Hematopoietic multipotent progenitor cell treated with erythropoietin and hydrocortisone succinate and interleukin-3 and kit ligand, for 4 days (in vitro differentiated cells): ENCODE measurements around the gene DNHD1.
"Not testable (repeated sequence)": the region's sequence is repeated elsewhere in the genome, so short reads cannot be mapped to it uniquely, and the experiment has no call there.

Source experiments
- DNase-seq: peaks from one replicate; pipeline ENCODE4 v3.0.0-alpha.2; 2015

DNHD1 gene

GRCh38 chr11:6481924-6482275 is 15.2 kb upstream of the DNHD1 start:
- DNase-seq = no peak

DNA sequence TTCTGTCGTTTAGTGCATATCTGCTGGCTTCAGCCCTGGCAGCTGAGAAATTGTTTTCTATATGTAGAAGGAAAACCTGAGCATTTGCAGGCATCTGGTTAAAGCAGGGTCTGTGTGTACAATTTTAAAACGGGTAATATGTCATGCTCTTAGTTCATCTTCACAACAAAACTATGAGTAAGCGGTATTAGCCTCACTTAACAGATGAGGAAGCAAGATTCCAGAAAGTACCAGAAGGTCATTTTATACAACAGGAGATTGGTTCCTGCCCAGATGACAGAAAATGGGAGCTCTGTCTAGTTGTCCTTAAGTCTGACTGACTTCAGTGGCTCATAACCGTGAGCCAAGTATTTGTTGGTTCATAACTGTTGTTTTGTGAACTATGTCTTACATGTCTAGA is 14.6 kb upstream of the DNHD1 start:
- DNase-seq = peak; percentile 14

DNA sequence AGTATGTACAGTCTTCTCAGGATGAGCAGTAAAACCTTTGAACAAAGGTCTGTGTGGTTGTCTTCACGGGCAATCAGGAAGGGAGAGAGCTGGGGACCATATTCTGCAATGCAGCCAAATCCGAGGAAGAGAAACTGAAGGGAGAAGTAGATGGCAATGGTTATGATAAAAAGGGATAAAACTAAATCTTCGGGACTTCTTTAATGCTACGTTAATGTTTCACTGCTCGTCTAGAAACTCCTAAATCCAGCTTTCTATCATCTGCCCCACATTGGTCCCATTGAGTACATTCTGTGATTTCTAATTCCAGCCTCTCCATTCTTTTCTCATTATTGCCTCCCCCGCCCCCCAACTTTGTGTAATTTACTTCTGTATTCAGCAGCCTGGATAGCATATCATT is 14.1 kb upstream of the DNHD1 start:
- DNase-seq = no peak

GRCh38 chr11:6485661-6486060 is 11.4 kb upstream of the DNHD1 start:
- no peak for DNase-seq

GRCh38 chr11:6486256-6486655 is 10.8 kb upstream of the DNHD1 start:
- no peak for DNase-seq

DNA sequence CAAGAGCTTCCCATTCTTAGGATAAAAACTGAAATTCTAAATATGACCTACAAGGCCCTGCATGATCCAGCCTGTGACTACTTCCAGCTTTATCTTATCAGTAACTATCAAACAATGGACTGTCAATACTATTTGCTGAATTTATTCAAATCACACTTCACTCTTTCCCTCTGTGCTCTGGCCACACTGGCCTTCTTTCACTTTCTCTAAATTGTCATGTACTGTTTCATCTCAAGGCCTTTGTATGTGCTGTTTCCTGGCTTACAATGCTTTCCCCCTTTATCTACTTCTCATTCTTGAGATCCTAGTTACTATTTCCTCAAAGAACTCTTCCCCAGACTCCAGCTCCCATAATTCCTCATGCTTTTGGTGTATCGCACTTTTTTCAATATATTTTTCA is 10.1 kb upstream of the DNHD1 start:
- DNase-seq = no peak

- DNase-seq = no peak
These were observed 8.7 kb upstream of the DNHD1 start for GRCh38 chr11:6488342-6488741.

DNA sequence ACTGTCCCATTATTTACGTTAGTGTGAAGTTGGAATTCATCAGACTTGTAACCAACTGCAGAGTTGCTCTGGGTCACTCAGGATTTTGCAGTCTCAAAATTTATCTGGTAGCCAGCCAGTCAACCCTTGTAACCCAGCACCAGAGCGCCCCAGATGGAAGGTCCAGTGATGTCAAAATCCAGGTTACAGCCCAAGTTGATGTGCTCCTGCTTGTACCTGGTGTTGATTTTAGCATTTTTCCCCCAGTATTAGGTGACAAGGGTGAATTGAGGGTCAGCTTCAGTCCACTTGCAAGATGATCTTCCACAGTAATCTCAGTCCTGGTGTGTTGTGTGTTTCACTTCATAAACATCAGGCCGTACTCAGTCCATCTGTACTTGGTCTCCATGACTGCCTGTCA is 8.3 kb upstream of the DNHD1 start:
- no peak for DNase-seq

DNA sequence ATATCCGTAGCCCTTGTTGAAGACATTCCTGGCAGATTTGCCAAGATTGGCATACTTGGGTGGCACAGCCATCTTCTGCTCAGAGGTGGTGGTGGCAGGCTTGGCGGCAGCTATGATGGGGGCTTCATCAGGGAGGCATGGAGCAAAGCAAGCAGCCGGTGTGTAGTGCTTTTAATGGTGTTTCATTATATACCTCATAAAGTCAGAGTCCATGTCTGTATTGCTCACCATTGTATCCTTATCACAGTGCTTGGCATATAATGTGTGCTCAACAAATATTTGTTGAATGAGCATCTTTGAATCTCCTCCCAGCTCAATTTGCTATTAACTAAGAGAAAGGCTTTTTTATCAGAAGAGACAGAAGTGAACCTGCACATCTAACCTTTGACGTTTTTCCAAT is 7.8 kb upstream of the DNHD1 start:
- no peak for DNase-seq

DNA sequence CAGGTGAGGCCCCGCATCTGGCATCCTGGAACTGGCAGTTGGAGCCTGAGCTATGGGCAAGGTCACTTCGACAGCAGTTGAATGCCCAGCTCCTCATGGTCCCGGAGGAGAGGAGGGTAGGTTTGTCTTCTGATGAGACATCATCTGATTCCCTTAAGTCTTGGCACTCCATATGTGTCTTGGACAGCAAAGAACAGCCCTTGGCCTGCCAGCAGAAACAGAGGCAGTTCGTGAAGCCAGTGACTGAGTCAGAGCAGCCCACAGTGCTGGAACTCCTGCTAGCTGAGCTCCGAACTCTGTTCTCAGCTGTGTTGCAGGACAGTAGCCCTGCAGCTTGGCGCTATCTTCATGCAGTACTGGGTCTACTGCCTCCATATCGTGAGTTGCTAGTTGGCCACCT is 1.0 kb downstream of the DNHD1 start:
- no peak for DNase-seq

GRCh38 chr11:6498544-6498943 is 1.5 kb downstream of the DNHD1 start:
- DNase-seq = no peak

GRCh38 chr11:6502382-6502781 is 5.3 kb downstream of the DNHD1 start:
- no peak for DNase-seq

- DNase-seq = no peak
These were observed 7.1 kb downstream of the DNHD1 start for GRCh38 chr11:6504166-6504565.

DNA sequence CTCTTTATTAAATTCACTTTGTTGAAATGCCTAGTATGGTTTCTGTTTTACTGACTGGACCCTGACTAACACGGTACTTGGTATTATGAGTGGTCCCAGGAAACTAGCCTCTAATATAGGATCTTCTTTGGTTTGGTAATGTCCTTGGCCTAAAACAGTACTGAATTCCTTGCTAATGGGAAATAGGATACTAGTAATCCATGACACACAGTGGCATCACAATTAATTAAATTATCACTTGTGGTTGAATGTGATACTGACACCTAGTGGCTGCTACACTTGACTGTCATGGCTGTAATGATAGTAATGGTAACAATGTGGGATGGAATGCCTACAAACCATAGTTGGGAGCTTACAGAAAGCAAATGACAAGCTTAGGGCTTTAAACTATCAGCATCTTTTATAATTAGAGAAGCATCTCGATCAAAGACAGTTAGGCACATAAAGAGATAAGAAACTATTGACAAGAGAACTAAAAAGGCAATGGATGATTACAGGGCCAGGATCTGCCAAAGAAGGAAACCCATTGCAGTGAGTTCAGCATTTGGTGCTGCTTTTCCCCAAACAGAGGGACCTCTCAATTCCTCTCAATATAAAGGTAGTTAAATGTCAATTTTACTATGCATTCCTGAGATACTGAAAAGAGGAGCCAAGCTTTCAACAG is 8.6 kb downstream of the DNHD1 start:
- DNase-seq = peak; percentile 72

GRCh38 chr11:6516865-6517264 is 19.8 kb downstream of the DNHD1 start:
- DNase-seq = no peak

- DNase-seq = no peak
These were observed 23.2 kb downstream of the DNHD1 start for GRCh38 chr11:6520265-6520664.

GRCh38 chr11:6521946-6522345 is 24.9 kb downstream of the DNHD1 start:
- not testable (repeated sequence) for DNase-seq

DNA sequence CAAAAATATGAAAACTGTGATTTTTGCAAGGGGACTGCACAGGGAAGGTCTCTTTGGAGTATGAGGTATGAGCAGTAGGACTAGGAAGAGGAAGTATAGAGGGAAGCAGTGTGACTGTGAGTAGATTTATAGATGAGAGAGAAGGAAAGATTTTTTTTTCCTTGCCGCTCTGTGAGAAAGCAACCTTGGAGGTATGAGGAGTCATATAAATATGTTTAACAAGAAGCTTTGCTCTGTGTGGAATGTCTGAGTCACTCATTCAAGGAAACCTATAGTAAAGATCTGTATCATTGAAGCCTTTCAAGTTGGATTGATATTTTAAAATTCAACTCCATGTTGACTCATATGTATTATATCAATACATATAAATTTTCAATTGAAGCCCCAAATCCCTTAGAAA is 26.2 kb downstream of the DNHD1 start:
- no peak for DNase-seq

DNA sequence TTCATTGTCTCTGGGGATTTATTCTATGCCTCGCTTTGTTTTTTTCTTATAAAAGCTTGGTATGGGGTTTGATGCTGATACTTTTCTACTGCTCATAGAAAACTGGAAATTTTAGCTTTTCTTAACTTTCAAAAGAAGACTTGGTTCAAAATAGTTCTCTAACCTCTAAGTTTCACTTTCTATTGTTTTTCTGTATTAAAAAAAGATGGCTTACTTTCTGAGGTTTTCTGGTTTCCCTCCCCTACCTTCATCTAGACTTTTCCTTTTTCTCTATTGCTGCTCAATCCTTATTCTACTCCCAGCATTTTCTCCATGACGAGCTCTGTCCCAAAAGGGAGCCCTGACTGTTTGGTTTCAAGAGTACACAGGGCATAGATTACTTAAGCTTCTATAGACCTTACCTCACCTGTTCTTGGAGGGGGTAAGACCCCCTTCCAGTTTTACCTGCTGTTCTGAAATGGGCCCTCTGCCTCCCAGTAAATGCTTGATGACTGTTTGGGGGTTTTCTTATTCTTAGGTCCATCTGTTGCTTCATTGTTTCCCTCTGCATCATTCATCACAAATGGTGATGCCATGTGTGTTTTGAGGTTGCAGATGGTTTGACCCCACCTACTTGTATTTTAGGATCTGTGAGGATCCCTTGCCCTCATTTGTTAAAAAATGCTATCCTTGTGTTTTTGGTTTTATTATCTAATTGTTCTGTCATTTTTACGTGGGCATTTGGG is 29.5 kb downstream of the DNHD1 start:
- no peak for DNase-seq

DNA sequence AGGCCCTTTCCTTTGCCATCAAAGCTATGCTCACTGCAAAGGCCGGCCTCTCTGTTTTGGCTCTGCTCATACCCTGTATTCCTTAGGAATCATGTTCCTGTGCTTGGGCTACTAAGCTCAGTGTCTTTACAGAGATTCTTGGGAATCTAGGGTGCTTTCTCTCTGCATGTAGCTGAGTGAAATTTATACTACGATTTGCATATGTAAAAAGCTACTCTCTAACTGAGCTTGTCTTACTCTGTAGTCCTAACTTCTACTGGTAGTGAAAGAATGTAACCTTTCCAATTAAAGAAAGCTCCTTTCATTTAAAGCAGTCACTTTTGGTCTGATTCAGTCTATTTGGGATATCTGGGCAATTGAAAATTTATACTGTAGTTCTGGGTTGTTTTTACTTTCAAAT is 32.2 kb downstream of the DNHD1 start:
- DNase-seq = no peak

- no peak for DNase-seq
These were observed 33.8 kb downstream of the DNHD1 start for GRCh38 chr11:6530848-6531247.

GRCh38 chr11:6531267-6531752 is 34.2 kb downstream of the DNHD1 start:
- peak; percentile 71 for DNase-seq

DNA sequence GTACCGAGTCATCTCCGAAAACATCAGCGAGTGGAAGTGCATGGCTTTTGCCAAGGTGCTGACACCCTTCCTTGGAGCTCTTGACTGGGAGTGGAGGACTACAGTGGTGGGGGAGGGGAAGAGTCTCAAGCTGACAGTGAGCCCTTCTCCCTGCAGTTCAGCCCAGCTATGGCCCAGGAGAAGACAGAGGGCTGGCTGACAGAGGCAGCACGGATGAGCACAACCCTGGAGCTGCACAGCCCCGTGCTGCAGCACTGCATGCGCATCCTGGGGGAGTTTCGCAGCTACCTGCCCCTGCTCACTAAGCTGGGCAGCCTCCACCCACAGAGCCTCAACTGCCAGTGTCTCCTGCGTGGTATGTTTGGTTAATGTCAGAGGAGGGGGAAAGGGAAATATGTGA is 41.4 kb downstream of the DNHD1 start:
- no peak for DNase-seq

DNA sequence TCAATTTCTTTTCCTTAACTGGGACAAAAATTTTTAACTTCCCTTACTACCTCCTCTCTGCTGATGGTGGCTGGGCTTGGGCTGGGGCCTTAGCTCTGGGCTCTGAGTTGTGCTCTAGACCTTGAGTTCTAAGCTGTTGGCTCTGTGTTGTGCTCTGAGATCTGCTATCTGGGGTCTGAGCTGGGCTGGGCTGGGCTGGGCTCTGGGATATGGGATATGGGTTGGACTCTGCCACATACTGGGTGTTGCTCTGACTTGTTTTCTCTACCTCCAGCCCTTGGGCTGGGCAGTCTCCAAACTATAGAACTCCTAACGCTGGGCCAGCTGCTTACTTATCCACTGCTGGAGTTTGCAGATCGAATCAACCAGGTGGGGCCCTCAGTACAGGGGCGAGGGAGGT is 41.9 kb downstream of the DNHD1 start:
- peak; percentile 25 for DNase-seq

- no peak for DNase-seq
These were observed 42.7 kb downstream of the DNHD1 start for GRCh38 chr11:6539748-6540268.
